Ishikawa (cell line): ENCODE results near the gene TASP1.

Source experiments
- EP300 ChIP-seq: IDR thresholded peaks from 2 replicates; pipeline ENCODE4 v1.6.1; 2012; ENCODE audit warnings: borderline replicate concordance
- FOXM1 ChIP-seq: IDR thresholded peaks from 2 replicates; pipeline ENCODE4 v1.6.1; 2012; ENCODE audit warnings: low read depth, borderline replicate concordance
- MAX ChIP-seq: IDR thresholded peaks from 2 replicates; pipeline ENCODE4 v1.6.1; 2012
- RAD21 ChIP-seq: IDR thresholded peaks from 2 replicates; pipeline ENCODE4 v1.6.1; 2012; ENCODE audit warnings: low read depth
- REST ChIP-seq: IDR thresholded peaks from 2 replicates; pipeline ENCODE4 v1.6.1; 2012; ENCODE audit warnings: low read depth, mild to moderate bottlenecking
- USF1 ChIP-seq: IDR thresholded peaks from 2 replicates; pipeline ENCODE4 v1.6.1; 2012

GRCh38 chr20:13671916-13672378, 33.2 kb upstream of the TASP1 start:
- TF ChIP-seq REST = no peak
- no peak for TF ChIP-seq FOXM1
- TF ChIP-seq USF1 = no peak
- no peak for TF ChIP-seq EP300
- no peak for TF ChIP-seq MAX
- no peak for TF ChIP-seq RAD21
